Measurements from ENCODE around the gene CFAP97D2.

DNA sequence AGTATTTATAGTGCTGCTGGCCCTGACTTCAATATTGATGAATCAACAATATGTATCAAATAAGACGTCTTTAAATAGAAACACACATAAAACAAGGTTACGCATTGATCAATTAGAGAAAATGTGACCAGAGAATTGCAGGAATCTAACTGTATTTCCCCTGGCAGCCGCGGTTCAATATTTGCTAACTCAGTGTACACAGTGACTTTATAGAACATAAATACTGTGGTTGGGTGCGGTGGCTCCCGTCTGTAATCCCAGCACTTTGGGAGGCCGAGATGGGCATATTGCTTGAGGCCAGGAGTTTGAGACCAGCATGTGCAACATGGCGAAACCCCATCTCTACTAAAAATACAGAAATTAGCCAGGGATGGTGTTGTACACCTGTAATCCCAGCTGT, 79.5 kb downstream of the CFAP97D2 start:
- TF ChIP-seq, protein P1, sequence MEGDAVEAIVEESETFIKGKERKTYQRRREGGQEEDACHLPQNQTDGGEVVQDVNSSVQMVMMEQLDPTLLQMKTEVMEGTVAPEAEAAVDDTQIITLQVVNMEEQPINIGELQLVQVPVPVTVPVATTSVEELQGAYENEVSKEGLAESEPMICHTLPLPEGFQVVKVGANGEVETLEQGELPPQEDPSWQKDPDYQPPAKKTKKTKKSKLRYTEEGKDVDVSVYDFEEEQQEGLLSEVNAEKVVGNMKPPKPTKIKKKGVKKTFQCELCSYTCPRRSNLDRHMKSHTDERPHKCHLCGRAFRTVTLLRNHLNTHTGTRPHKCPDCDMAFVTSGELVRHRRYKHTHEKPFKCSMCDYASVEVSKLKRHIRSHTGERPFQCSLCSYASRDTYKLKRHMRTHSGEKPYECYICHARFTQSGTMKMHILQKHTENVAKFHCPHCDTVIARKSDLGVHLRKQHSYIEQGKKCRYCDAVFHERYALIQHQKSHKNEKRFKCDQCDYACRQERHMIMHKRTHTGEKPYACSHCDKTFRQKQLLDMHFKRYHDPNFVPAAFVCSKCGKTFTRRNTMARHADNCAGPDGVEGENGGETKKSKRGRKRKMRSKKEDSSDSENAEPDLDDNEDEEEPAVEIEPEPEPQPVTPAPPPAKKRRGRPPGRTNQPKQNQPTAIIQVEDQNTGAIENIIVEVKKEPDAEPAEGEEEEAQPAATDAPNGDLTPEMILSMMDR (IDR thresholded peaks at IDR 0.05) = no peak
- TF ChIP-seq POLR2A (IDR thresholded peaks at IDR 0.05; ENCODE audit: low read depth) (no peak), EP300 (IDR thresholded peaks at IDR 0.05) (no peak), POLR2AphosphoS5 (IDR thresholded peaks at IDR 0.05) (no peak)
